ENCODE results near the gene CYSRT1. TPM values are rescaled to one million over a fixed set of nuclear protein-coding genes. Genes with fewer than 3 reads are reported as not detected.

Gene CYSRT1
- total RNA-seq, 2 donors from 2014 or later: 0.32 to 0.40 TPM

DNA sequence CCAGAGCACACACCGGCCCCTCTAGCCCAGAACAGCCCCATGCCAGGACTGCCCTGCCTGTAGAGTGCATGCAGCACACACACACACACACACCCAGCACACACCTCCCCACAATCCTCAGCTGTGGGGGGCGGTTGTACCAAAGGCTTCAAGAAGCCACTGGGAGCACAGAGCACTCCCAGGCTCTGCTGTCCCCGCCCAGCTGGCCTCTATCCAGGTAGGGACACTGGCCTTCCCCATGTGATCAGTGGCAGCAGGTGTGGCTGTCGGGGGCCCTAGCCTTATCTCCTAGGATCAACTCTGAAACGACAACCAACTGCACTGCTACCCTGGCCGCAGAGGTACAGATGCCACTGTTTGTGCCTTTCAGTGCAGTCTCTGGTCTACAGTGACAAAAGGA lies 38.6 kb upstream of the CYSRT1 start:
- H3K27ac Mint-ChIP-seq: no peak overlapping the region
- H3K9me3 Mint-ChIP-seq: no peaks in the 10 kb centered on the region
- no peaks in the 10 kb centered on the region for H3K27me3 Mint-ChIP-seq
- peak overlapping the region; percentile 89 for H3K4me3 Mint-ChIP-seq
- ATAC-seq (replicated peaks): no peak
- H3K36me3 Mint-ChIP-seq (ENCODE audit: low read depth): peaks cover 37% of the 10 kb centered on the region
- peaks cover 4% of the 10 kb centered on the region for H3K4me1 Mint-ChIP-seq

GRCh38 chr9:137187386-137187785 lies 37.6 kb upstream of the CYSRT1 start:
- peaks cover 4% of the 10 kb centered on the region for H3K4me1 Mint-ChIP-seq
- ATAC-seq (replicated peaks): no peak
- no peaks in the 10 kb centered on the region for H3K27me3 Mint-ChIP-seq
- H3K9me3 Mint-ChIP-seq: no peaks in the 10 kb centered on the region
- peak overlapping the region; percentile 93 for H3K27ac Mint-ChIP-seq
- H3K4me3 Mint-ChIP-seq: peak overlapping the region; percentile 89
- H3K36me3 Mint-ChIP-seq (ENCODE audit: low read depth): peaks cover 30% of the 10 kb centered on the region

GRCh38 chr9:137188086-137188489 lies 36.9 kb upstream of the CYSRT1 start:
- Mint-ChIP-seq H3K36me3 (ENCODE audit: low read depth) (peaks cover 24% of the 10 kb centered on the region), H3K9me3 (no peaks in the 10 kb centered on the region), H3K27me3 (no peaks in the 10 kb centered on the region), H3K4me3 (peak overlapping the region; percentile 89), H3K27ac (peak overlapping the region; percentile 93), H3K4me1 (peaks cover 4% of the 10 kb centered on the region)
- peak; percentile 10 for ATAC-seq (replicated peaks)

GRCh38 chr9:137188490-137189296 lies 36.3 kb upstream of the CYSRT1 start, which contains the start of the genes ANAPC2 and SSNA1:
ANAPC2 (minus strand) TSS chr9:137188560; CDS start chr9:137188532, 28 bp downstream.
SSNA1 (plus strand) TSS chr9:137188676; CDS start chr9:137188727, 51 bp downstream.
- peak; percentile 89 for ATAC-seq (replicated peaks)
- no peaks in the 10 kb centered on the region for H3K27me3 Mint-ChIP-seq
- peaks cover 4% of the 10 kb centered on the region for H3K4me1 Mint-ChIP-seq
- H3K4me3 Mint-ChIP-seq: peak within 1 kb of the TSS; percentile 89
- H3K36me3 Mint-ChIP-seq (ENCODE audit: low read depth): peaks cover 17% of the 10 kb centered on the region
- H3K9me3 Mint-ChIP-seq: no peaks in the 10 kb centered on the region
- peak within 1 kb of the TSS; percentile 93 for H3K27ac Mint-ChIP-seq

- Mint-ChIP-seq H3K27me3 (no peaks in the 10 kb centered on the region), H3K36me3 (ENCODE audit: low read depth) (peaks cover 8% of the 10 kb centered on the region), H3K27ac (peak overlapping the region; percentile 93), H3K9me3 (no peaks in the 10 kb centered on the region), H3K4me1 (peaks cover 4% of the 10 kb centered on the region), H3K4me3 (peak overlapping the region; percentile 89)
- ATAC-seq (replicated peaks): no peak
Measured at GRCh38 chr9:137189297-137190295, 35.4 kb upstream of the CYSRT1 start.

- H3K4me1 Mint-ChIP-seq: peaks cover 4% of the 10 kb centered on the region
- no peaks in the 10 kb centered on the region for H3K9me3 Mint-ChIP-seq
- ATAC-seq (replicated peaks): no peak
- H3K27me3 Mint-ChIP-seq: no peaks in the 10 kb centered on the region
- peak overlapping the region; percentile 89 for H3K4me3 Mint-ChIP-seq
- H3K36me3 Mint-ChIP-seq (ENCODE audit: low read depth): peaks cover 8% of the 10 kb centered on the region
- H3K27ac Mint-ChIP-seq: peak overlapping the region; percentile 93
Measured at GRCh38 chr9:137190315-137190856, 34.6 kb upstream of the CYSRT1 start.

- peaks cover 4% of the 10 kb centered on the region for H3K4me1 Mint-ChIP-seq
- no peaks in the 10 kb centered on the region for H3K9me3 Mint-ChIP-seq
- H3K27me3 Mint-ChIP-seq: no peaks in the 10 kb centered on the region
- H3K4me3 Mint-ChIP-seq: peak overlapping the region; percentile 89
- ATAC-seq (replicated peaks): no peak
- peaks cover 8% of the 10 kb centered on the region for H3K36me3 Mint-ChIP-seq (ENCODE audit: low read depth)
- peak overlapping the region; percentile 80 for H3K27ac Mint-ChIP-seq
Measured at GRCh38 chr9:137191245-137191644, 33.7 kb upstream of the CYSRT1 start.

DNA sequence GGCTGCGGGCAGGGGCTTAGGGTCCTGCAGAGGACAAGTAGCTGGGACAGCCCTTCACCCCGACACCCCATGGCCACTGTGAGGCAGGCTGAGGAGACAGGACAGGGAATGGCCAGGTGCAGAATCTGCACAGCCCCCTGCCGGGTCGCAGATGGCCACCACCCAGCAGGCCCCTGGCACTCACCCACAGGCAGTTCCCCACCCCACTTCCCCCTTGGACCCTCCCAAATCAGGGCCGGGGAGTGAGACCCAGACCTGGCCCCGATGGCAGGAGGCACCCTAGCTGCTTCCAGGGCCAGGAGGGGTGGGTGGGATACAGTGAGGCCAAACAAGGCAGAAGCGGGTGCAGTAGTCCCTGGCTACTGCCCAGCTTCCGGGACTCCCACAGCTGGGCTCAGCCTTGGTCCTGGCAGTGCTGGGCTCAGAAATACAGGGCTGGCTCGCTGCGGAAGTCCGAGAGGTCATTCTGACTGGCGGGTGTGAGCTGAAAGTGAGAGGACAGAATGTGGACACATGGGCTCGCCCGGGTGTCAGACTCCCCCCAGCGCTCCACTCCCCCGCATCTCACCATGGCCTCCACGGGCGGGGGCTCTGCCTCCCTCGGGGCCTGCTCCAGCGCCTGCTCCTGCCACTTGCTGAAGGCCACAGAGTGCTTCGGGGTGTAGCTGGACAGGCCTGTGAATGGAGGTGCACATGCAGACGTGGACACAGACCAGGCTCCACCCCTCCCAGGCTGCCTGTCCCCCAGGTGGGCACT lies 33.1 kb upstream of the CYSRT1 start:
- Mint-ChIP-seq H3K27me3 (no peaks in the 10 kb centered on the region), H3K9me3 (no peaks in the 10 kb centered on the region), H3K4me1 (peaks cover 4% of the 10 kb centered on the region), H3K4me3 (no peak overlapping the region), H3K27ac (no peak overlapping the region), H3K36me3 (ENCODE audit: low read depth) (peaks cover 8% of the 10 kb centered on the region)
- ATAC-seq (replicated peaks): no peak

DNA sequence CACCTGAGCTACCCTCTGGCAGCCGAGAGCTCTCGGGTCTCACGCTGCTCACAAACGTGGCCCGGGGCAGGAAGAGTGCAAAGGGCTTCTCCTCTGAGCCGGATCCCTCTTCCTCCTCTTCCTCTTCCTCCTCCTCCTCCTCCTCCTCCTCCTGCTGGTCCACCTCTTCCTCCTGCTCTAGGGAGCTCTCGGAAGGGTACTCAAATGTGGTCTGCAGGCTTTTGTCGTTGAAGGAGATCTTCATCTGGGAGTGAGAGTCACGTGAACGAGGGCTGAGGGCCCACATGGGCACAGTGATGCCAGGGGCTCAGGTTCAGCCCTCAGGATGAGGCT lies 32.6 kb upstream of the CYSRT1 start:
- H3K9me3 Mint-ChIP-seq: no peaks in the 10 kb centered on the region
- no peak for ATAC-seq (replicated peaks)
- H3K4me1 Mint-ChIP-seq: peaks cover 3% of the 10 kb centered on the region
- H3K4me3 Mint-ChIP-seq: no peak overlapping the region
- H3K27ac Mint-ChIP-seq: no peak overlapping the region
- H3K36me3 Mint-ChIP-seq (ENCODE audit: low read depth): peaks cover 8% of the 10 kb centered on the region
- H3K27me3 Mint-ChIP-seq: no peaks in the 10 kb centered on the region

DNA sequence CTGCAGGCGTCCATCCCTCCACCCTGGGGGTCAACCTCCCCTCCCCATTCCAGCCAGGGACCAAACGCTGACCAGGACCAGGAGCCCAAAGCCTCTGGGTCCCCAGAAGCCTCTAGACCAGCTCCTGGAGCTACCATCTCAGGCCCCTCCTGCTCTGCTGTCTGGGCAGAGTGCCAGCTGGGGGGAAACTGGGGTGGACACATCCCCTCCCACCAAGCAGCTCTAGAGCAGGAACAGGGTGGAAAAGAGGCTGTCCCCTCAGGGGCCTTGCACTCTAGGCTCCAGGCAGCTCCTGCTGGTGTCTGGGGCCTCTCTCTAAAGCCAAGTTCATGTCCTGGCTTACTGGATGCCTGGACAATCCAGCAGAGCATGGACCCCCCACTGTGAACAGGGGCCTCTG lies 32.1 kb upstream of the CYSRT1 start:
- Mint-ChIP-seq H3K4me3 (no peak overlapping the region), H3K4me1 (no peaks in the 10 kb centered on the region), H3K27ac (no peak overlapping the region), H3K27me3 (no peaks in the 10 kb centered on the region), H3K9me3 (no peaks in the 10 kb centered on the region), H3K36me3 (ENCODE audit: low read depth) (peaks cover 8% of the 10 kb centered on the region)
- ATAC-seq (replicated peaks): no peak

DNA sequence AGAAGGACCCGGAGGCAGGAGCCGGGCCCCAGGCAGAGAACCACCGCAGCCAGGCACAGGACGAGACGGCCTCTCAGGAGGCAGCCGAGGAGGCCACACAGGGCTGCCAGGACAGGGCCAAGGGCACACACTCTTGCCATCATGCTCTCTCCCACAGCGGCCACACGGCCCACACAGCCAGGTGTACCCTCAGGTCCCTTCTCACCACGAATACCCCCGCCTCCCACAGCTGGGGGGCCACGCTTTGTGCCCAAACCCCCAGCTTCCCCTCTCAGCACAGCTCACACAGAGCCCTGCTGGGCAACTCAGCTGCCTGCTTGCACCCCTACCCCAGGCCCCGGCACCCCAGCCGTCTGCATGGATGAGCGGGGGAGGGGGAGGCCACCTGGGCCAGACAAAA lies 31.2 kb upstream of the CYSRT1 start:
- Mint-ChIP-seq H3K4me3 (no peak overlapping the region), H3K27ac (no peak overlapping the region), H3K9me3 (no peaks in the 10 kb centered on the region), H3K27me3 (no peaks in the 10 kb centered on the region), H3K4me1 (no peaks in the 10 kb centered on the region), H3K36me3 (ENCODE audit: low read depth) (peaks cover 8% of the 10 kb centered on the region)
- ATAC-seq (replicated peaks): no peak

DNA sequence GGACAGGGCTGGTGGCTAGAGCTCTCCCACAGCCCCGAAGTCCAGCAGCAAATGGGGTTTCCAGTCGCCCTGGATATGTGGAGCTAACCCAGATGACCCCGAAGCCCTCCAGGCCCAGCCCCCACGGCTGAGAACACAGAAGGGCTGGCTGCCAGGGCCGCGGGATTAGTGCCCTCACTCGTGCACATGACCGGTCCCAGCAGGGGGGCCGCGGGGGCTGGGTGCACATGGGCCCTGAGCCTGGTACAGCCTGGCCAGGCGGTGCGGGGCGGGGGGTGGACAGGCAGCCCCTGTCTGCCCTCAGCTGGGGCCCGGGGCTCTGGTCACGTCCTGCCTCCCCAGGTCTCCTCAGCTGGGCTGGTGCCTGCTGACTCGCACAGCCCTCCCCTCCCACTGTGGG lies 30.6 kb upstream of the CYSRT1 start:
- no peak overlapping the region for H3K27ac Mint-ChIP-seq

GRCh38 chr9:137194909-137195308 lies 30.1 kb upstream of the CYSRT1 start:
- no peak overlapping the region for H3K27ac Mint-ChIP-seq
- no peak for ATAC-seq (replicated peaks)
- H3K4me1 Mint-ChIP-seq: no peaks in the 10 kb centered on the region
- H3K4me3 Mint-ChIP-seq: no peak overlapping the region
- no peaks in the 10 kb centered on the region for H3K9me3 Mint-ChIP-seq
- H3K27me3 Mint-ChIP-seq: no peaks in the 10 kb centered on the region
- H3K36me3 Mint-ChIP-seq (ENCODE audit: low read depth): peaks cover 8% of the 10 kb centered on the region

More for the DNA sequence above, 30.6 kb upstream of the CYSRT1 start:
- H3K36me3 Mint-ChIP-seq (ENCODE audit: low read depth): peaks cover 8% of the 10 kb centered on the region
- no peak for ATAC-seq (replicated peaks)
- no peak overlapping the region for H3K4me3 Mint-ChIP-seq
- no peaks in the 10 kb centered on the region for H3K9me3 Mint-ChIP-seq
- no peaks in the 10 kb centered on the region for H3K27me3 Mint-ChIP-seq
- no peaks in the 10 kb centered on the region for H3K4me1 Mint-ChIP-seq
